Fibroblast of skin of back (primary cell): ENCODE data around the gene CEP41.

Experiments
- DNase-seq: peaks from one replicate; pipeline ENCODE4 v3.0.0-alpha.2; 2013

Gene CEP41

DNA sequence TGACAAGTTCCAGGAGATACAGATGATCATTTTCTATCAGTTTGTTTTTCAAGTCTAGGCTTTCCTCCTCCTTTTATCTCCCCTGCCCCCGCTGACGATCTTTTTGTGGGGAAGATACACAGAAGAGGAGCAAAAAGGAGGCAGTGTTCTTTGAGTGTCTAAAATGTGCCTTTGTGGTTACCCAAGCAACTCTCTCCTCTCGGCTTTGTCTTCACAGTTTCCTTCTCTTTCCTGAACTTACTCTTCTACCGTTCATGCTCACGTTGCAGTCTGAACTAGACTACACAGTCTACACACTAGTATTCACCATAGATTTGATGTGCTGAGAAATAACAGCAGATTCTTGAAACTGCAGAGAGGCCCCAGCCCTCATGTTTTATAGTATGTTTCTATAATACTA, 23.6 kb downstream of the CEP41 start:
- DNase-seq: no peak

DNA sequence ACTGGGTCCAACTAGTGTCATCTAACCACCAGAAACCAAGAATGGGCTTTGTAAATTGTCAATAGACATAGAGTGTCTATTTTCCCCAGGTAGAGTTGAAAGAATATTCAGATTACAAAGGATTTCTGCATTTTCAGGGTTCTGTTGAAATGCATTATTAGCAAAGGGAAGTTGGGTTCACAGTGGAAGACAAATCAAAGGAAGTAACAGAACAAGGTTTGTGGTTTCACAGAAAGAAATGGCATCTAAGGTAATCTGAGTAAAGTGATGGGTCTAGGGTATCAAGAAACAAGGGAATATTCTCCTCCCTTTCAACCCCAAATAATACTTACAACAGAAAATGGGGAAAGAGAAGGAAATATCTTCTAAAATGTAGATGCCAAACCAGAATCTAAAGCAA, 25.8 kb downstream of the CEP41 start:
- DNase-seq: no peak

DNA sequence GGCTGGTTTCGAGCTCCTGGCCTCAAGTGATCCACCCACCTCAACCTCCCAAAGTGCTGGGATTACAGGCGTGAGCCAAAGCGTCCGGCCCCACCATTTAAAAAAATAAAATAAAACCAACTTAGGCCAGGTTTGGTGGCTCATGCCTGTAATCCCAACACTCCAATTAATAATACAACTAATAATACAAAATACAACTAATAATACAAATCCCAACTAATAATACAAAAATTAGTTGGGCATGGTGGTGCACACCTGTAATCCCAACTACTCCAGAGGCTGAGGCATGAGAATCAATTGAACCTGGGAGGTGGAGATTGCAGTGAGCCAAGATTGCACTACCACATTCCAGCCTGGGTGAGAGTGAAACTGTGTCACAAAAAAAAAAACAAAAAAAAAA, 27.6 kb downstream of the CEP41 start:
- DNase-seq: no peak

DNA sequence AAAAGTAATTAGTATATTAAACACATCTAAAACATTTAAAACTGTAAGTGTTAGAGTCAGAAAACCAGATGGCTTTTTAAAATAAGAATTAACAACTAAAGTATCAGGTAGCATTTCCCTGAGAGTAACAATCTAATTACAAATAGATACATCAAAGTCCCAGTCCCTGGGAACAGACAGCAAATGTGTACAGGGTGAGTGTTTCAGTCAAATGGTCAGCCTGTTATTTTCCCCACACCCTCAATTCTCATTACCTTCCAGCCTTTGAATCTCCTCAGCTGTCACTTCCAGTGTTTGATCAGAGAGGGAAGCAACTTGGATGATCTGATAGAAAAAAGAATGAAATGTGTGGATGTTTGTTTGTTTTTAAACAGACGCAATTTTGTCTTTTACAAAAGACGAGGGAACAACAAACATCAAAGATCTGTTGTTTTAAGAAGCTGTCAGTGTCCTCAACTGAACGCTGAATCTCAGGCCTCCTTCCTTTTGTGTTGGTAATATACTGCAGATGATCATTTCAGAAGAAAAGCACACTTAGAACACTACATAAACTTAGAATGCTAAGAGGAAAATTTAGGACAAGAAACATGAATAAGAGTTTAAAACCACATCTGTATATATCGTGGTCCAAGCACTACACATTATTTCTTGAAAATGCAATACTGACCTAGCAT, 29.8 kb downstream of the CEP41 start:
- DNase-seq: no peak

DNA sequence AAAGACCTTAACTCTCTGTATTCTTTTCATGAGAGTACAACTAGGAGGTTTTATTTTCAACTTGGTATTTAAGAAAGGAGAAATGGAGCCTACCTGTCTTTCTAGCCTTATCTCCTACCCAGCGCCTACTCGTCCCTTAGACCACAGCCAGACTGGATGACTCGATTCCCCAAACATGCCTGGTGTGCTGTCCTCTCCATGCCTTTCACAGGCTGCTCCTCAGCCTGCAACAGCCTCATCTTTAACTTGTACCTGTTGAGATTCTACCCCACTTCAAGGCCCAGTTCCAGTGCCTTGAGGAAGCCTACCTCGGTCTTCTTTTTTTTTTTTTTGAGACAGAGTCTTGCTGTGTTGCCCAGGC, 31.1 kb downstream of the CEP41 start:
- DNase-seq: no peak

DNA sequence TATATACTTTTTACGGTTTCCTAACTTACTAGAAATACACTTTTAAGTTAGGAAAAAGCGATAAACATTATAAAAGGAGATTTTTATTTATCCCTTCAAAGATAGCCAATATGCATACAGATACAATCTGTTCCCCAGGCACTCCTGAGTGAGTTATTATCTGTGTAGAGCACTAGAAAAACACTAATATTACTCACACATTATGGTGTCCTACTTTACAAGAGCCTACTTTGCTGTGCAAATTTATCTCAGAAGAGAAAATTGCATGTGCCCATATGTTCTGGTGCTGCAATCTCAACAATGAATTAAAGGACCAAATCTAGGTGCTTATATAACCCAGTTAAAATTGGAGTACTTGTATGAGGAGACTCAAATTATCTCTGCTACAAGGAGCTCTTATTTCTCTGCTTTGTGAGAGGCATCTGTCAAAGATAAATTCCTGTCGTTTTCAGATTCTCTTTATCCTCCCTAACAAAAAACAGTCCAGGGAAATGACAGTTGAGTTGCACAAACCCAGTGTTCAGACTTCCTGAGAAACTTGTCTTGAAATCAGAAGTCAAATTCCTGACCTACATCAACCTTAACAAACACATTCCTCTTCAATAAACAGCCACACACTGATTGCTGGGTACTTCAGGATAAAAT, 31.6 kb downstream of the CEP41 start:
- DNase-seq: no peak

DNA sequence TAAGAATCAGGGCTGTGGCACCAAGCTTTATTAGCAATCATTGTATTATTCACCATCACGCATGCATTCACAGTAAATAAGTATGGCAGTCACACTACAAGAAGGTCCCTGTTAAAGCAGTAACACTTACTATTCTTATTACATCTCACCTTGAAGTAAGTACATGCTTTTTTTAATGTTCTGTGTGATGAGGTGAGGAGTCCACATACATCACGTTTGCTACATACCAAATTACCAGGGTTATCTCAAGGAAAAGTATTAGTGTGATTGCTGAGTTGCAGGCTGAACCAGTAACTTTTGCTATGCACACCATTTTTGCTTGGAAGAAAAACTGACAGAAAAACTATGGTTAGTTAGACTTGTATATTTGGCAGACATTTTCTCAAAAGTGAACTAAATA, 35.8 kb downstream of the CEP41 start:
- no peak for DNase-seq

DNA sequence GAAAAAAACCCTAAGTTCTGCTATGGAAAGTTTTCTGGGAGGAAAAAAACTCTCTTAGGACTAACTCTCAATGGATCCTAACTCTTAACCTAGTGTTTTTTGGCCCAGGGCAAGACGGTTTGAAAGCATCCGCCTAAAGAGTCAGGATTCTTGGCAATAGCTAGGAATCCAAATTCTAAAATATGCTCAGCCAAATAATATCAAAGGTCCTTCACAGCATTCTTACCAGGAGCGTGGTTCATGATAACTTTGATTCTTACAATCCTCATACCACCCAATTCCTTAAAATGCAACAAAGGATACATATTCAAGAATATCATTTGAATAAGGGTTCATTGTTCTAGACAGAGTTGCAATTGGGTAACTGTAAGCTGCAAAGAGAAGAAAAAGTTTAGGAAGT, 39.2 kb downstream of the CEP41 start:
- DNase-seq: no peak

DNA sequence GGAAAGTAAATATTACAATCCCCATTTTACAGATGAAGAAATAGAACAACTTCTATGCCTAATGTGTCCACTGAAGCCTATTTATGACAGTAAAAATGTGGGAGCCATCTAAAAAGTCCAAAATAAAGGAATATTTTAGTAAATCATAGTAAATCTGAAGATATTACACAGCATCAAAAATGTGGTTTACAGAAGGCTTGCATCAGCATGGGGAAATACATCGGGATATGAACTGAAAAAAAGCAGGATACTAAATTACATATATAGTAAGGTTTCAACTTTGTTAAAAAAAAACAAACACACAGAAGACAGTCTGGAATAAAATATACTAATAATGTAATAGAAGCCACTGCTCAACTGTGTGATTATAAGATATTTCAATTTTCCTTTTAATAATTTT, 39.7 kb downstream of the CEP41 start:
- DNase-seq: no peak

DNA sequence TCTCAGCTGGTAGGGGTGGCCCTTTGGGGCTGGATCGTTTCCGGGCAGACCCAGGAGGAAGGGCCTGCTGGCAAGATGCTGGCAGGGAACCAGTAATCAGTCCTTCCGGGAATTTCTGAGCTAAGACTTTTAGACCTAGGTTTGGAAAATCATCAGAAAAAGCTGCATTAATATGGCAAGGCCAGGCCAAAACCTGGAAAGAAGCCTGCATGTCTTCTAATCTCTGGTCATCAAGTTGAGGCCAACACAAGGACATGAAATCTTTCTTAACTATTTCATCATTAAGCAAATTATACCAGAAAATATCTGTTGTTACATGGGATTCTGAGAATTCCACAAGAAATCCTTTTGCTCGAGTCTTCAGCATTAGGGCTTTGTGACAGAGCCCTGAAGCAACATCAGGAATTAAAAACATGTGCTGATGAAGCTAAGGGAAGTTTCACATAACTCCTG, 40.7 kb downstream of the CEP41 start:
- peak; percentile 83 for DNase-seq

DNA sequence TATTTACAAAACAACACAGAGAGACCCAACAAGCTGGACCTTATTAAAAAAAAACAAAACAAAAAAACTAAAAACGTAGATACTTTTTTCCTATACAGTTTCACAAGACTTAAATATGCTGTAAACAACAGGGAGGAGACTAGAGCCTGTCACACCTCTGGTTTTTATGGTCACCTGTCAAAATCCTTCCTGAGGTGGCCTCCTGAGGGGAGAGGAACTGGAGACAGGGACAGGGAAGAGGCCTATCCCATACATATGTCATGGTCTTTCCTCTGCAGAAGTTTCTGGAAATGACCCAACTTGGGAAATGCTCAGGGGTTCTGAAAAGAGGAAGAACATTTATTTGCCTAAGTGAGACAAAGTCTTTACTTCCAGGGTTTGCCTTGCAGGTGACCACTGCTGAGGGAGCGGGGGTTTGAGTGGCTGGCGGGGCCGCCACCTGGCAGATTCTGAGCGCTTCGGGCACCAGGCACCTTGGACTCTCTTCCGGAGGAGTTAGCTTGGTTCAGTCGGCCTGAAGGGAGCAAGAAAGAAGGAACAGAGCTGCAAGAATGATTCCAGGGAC, 42.2 kb downstream of the CEP41 start:
- DNase-seq: no peak

DNA sequence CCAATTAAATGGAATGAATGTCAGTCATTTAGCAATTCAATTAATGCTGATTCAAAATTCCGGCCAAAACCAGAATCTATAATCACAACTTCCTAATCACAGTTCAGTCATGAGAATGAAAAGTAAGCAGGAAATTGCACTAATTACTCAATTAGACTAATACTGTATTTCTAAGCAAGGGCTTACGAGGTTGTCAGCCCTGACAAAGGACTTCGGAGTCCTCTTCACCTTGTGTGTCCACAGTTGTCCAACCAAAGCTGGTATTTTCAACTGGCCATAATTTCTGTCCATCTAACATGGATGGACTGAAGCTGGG, 43.1 kb downstream of the CEP41 start:
- DNase-seq: no peak

DNA sequence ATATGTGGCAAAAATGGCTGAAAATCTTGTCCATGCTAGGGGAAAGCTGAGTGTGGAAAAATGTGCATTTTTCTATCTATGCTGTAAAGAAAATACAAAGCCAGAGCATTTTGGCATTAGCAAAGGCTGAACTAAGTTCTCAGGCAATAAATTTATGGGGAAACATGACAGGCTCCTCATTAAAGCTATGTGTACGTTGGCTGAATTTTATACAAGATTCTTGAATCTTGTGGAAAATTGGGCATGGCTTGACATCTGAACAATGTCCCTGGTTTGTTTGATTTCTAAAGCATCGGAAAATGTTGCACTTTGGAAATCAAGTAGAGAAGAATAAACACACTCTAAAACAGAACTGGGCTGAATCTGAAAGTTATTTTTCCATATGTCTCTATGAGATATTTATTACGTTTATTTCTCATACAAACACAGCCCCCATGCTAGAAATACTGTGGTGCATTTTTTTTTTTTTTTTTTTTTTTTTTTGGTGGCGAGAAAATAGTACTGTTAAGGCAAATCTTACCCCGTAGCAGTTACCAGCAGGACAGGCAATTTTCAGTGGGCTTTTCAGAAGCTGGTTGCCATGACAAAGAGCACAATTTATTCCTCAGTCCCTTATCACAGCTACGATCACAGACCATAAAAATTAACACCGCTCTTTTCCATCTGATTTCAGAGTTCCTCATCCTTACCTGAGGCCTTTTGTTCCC, 43.6 kb downstream of the CEP41 start:
- DNase-seq: no peak

DNA sequence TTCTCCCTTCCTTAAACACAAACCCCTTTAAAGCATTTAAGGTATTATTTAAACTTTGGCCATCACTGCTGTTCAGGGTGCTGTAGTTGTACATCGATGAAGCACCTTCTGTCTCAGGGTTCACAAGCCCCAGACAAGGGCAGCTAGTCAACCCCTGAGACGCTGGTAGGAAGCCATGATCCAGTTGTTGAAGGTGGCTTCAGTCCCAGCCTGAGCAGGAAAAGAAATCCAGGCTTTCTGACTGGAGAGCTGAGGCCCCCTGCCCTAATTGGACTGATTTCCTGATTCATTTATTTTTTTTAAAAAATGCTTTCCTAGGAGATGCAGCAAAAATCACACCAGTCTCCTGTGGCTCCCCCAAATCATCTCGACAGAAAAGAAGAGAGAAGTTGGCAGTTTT, 44.7 kb downstream of the CEP41 start:
- no peak for DNase-seq

DNA sequence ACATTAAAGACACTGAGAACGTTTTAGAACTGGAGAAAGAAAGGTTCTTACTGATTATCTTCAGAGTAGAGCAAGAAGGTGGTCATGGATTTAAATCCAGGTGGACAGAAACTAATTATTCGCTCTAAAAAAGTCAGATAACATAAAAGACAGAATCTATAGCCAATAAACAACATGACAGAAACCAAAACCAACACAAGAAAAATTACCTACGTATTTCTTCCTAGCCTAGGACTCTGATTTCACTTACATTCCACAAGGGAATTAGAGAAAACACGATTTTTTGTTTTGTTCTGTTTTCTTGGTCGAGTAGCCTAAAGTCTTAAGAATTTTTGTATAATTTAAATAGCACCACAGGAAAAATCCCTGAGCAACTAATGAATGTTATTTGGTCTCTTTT, 45.4 kb downstream of the CEP41 start:
- DNase-seq: no peak

DNA sequence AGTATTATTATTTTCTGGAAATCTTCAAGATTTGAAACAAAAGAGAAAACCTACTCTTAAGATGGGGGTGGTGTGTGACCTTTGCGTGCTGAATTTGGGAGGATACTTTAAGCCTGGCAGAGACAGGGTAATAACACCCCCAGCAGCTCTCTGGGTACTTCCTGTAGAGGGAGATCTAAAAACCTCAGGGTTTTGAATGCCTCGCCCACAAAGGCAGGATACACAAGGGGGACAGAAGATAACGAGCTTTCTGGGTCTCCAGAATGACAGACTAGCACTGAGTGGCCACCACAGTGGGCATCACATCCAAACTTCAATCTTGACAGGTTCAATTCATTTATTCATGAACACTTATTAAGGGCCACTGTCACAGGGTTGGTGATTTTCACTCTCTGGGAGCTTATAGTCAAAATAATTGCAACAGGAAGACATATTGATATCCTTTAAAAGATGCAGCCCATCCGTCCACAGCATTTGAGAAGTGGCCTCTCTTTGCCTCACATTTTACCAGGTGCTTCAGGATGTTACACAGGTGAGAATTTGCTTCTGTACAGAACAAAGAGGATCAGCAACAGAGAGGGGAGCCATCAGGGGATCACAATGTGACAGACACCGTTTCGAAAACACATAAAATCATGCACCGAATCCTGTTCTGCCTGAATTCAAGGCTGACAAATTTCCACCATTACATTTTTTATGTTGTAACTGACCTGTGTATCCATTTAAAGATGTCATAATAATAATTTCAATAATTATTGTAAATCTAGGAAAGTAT, 46.2 kb downstream of the CEP41 start:
- no peak for DNase-seq

DNA sequence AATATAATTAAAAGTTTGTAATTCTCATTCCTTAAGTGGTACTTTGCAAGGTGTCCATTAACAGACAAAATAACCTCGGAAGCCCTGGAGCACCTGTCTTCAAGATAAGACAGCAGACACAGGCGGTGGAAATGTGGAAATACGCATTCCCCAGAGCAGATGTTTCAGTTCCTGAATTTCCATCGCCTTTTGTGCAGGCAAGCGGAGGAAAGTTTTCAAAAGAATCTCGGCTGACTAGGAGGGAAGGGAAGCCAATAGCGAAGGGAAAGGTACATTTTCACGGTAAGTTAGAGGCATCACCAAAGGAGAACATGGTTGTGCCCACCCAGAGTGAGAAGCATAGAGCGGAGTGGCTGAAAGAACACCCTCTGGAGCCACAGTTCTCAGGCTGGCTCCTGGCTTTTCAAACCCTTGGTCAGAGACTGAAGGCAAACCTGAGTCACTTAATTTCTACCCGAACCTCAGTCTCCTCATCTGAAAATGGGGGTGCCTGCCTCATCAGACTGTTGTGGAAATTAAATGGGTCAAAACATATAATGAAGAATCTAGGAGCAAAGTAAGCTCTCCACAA, 46.9 kb downstream of the CEP41 start:
- DNase-seq: no peak

DNA sequence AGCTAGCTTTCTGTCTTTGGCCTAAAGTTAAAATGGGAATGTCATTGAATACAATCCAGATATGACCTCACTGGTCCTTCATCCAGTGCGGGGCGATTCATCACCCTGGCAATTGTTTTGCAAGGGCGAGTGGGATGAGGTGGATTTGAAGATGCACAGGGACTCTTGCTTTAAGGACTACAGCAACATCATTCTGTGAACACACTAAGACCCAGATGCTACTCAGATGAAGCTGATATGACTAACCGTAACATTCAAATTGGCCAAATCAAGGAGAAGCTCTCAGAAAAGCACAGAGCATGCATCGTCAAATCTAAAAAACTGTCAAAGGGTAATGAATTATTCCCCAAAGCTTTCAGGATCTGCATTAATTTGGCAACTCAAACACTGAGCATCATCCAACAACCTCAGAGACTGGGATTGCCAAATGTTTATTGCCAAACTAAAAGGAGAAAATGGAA, 47.7 kb downstream of the CEP41 start:
- peak; percentile 37 for DNase-seq

DNA sequence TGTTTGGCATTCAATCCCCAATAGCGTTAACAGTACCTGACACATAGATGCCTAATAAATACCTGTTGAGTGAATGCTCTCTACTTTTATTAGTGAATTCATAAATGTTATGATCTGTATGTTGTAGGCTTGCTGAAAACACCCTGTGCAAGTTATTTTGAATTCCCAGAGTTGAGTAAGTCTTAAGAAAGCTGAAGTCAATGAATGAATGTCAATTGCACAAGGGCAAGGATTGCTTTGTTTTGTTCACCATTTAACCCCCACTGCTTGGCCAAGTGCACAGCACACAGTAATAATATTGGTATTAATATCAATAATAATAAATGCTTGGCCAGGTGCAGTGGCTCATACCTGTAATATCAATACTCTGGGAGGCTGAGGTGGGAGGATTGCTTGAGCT, 50.3 kb downstream of the CEP41 start:
- no peak for DNase-seq

DNA sequence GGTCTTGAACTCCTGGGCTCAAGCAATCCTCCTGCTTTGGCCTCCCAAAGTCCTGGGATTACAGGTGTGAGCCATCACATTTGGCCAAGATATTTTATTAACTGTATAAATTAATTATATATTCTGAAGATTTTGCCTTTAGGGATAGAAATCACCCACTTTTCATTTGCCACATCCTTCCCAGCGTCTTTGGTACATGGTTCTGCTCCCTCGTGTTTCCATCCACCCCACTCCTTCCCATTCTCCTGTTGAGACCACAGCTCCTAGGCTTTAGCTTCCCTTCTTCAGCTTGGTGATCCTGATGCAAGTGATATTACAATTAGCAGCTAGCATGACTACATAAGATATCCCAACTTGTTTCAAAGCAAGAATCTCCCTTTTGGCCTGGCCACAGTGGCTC, 52.1 kb downstream of the CEP41 start:
- no peak for DNase-seq

DNA sequence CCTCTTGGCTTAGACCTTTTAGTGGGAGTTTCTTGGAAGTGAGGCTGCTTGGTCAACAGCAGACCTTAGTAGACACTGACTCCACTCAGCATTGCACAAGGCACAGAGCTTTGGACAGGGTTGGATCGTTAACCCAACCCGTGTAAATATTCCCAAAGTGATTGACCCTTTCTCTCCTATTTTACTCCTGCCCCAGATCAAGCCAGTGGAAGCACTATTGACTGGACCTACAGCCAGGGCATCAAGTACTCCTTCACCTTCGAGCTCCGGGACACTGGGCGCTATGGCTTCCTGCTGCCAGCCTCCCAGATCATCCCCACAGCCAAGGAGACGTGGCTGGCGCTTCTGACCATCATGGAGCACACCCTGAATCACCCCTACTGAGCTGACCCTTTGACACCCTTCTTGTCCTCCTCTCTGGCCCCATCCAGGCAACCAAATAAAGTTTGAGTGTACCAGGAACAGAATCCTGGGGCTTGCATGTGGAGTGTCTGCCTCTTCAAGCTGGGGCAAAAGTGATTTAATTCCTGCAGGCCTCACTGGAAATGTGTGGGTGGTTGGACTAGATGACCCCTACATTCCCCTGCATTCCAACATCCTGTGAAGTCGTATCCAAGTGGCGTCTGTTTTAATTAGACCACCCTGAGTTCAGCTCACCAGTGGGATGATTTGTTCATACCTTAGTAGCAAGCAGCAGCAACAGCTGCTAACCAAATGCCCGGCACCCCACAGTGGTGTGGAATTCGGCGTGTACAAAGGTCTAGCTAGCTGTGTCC, 53.0 kb downstream of the CEP41 start:
- DNase-seq: peak; percentile 18

DNA sequence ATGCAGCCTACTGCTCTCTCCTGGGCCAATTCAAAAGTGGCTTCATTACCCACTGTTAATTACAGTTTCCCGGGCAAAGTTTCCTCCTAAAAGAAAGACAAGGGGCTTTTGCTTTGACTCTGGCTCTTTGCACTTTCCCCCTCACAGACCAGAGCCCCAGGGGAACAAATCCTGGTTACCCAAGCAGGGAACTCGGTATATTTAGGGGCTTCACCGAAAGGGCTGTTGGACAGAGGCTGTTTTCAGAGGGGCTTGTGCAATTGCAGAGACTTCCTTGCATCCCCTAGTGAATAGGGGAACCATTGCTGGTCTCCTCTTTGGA, 53.5 kb downstream of the CEP41 start:
- DNase-seq: no peak
